ENCODE measurements around the gene ADAD2. TPM values are rescaled to one million over a fixed set of nuclear protein-coding genes. Genes with fewer than 3 reads are reported as not detected.

Gene ADAD2
- total RNA-seq, 2 experiments from 2014 or later: not detected

DNA sequence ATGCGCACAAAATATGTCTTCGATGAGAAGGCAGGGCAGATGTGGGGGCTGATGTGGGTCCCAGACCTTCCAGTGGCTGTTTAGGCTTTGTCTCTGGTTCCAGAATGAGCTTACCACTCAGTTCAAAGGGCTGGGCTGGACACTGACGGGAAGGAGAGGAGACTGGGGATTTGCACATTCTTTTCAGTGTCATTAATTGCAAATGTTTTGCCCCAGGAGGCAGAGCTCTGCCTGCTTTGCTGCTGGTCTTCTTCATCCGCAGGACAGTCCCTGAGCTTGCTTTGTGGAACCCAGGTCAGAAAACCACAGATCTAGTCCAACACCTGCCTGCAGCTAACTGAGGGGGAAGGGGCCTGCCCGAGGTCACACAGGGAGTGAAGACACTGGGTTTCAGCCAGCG lies 28.0 kb downstream of the ADAD2 start:
- no TSS peak for BruUV-seq (replicated peaks)
- DNase-seq (ENCODE audit: low spot score): no peak
- intact Hi-C loops (cut with micrococcal nuclease; ENCODE audit: unreplicated experiment): no loop called here
- Histone ChIP-seq H3K9me2 (ENCODE audit: insufficient read depth, low read length) (no peaks in the 10 kb centered on the region), H3K27ac (ENCODE audit: low read depth, low read length, poor library complexity, severe bottlenecking) (no peak overlapping the region), H3K79me2 (ENCODE audit: insufficient read depth, low read depth, low read length) (no peaks in the 10 kb centered on the region), H3K4me2 (ENCODE audit: low read length) (no peak overlapping the region), H2AFZ (ENCODE audit: low read length) (no peak overlapping the region), H3K4me3 (ENCODE audit: low read depth, low read length, poor library complexity, severe bottlenecking) (no peak overlapping the region), H3K9me3 (ENCODE audit: low read length) (no peaks in the 10 kb centered on the region), H3K36me3 (ENCODE audit: insufficient read depth, low read length) (no peaks in the 10 kb centered on the region), H4K20me1 (ENCODE audit: insufficient read depth, low read length) (no peaks in the 10 kb centered on the region), H3K4me1 (ENCODE audit: insufficient read depth, low read length, poor library complexity, severe bottlenecking) (no peaks in the 10 kb centered on the region)
- POLR2A ChIA-PET: no interaction called here
- CTCF ChIA-PET (ENCODE audit: unreplicated experiment): no interaction called here
- TF ChIP-seq, protein P1, sequence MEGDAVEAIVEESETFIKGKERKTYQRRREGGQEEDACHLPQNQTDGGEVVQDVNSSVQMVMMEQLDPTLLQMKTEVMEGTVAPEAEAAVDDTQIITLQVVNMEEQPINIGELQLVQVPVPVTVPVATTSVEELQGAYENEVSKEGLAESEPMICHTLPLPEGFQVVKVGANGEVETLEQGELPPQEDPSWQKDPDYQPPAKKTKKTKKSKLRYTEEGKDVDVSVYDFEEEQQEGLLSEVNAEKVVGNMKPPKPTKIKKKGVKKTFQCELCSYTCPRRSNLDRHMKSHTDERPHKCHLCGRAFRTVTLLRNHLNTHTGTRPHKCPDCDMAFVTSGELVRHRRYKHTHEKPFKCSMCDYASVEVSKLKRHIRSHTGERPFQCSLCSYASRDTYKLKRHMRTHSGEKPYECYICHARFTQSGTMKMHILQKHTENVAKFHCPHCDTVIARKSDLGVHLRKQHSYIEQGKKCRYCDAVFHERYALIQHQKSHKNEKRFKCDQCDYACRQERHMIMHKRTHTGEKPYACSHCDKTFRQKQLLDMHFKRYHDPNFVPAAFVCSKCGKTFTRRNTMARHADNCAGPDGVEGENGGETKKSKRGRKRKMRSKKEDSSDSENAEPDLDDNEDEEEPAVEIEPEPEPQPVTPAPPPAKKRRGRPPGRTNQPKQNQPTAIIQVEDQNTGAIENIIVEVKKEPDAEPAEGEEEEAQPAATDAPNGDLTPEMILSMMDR (conservative IDR thresholded peaks at IDR 0.05; ENCODE audit: low read length): no peak
- TF ChIP-seq EZH2phosphoT487 (IDR thresholded peaks at IDR 0.05; ENCODE audit: borderline replicate concordance, low read depth, low read length): no peak

DNA sequence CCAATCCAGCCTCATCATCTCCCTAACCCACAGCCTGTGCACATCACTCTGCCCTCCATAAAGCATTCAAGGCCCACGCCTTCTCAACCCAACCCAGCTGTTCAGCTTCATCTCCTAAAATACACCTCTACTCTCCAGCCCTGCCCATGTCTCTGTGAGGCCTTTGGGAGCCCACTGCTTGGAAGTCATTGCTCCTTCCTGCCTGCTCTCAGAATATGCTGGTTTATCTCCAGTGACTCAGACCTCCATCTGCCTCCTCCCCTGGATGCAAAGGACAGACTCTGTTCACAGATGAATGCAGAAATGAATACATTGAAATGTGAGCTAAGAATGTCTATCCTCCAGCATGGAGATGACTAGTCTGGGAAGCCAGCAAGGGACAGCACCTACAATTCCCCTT lies 29.9 kb downstream of the ADAD2 start:
- CTCF ChIA-PET (ENCODE audit: unreplicated experiment): no interaction called here
- Histone ChIP-seq H3K79me2 (ENCODE audit: insufficient read depth, low read depth, low read length) (no peaks in the 10 kb centered on the region), H3K4me2 (ENCODE audit: low read length) (no peak overlapping the region), H3K4me3 (ENCODE audit: low read depth, low read length, poor library complexity, severe bottlenecking) (no peak overlapping the region), H3K9me3 (ENCODE audit: low read length) (no peaks in the 10 kb centered on the region), H4K20me1 (ENCODE audit: insufficient read depth, low read length) (no peaks in the 10 kb centered on the region), H3K27ac (ENCODE audit: low read depth, low read length, poor library complexity, severe bottlenecking) (no peak overlapping the region), H3K4me1 (ENCODE audit: insufficient read depth, low read length, poor library complexity, severe bottlenecking) (no peaks in the 10 kb centered on the region), H3K9me2 (ENCODE audit: insufficient read depth, low read length) (no peaks in the 10 kb centered on the region), H2AFZ (ENCODE audit: low read length) (no peak overlapping the region), H3K36me3 (ENCODE audit: insufficient read depth, low read length) (no peaks in the 10 kb centered on the region)
- TF ChIP-seq, protein P1 (conservative IDR thresholded peaks at IDR 0.05; ENCODE audit: low read length): no peak
- no peak for TF ChIP-seq EZH2phosphoT487 (IDR thresholded peaks at IDR 0.05; ENCODE audit: borderline replicate concordance, low read depth, low read length)
- intact Hi-C loops (cut with micrococcal nuclease; ENCODE audit: unreplicated experiment): no loop called here
- POLR2A ChIA-PET: interaction anchor here (0.5 to 0.7 kb wide), 2 partner anchors 175 to 1405 kb away, joined by 4 read pairs; no protein-coding TSS in a partner anchor
- BruUV-seq (replicated peaks): no TSS peak
- no peak for DNase-seq (ENCODE audit: low spot score)

DNA sequence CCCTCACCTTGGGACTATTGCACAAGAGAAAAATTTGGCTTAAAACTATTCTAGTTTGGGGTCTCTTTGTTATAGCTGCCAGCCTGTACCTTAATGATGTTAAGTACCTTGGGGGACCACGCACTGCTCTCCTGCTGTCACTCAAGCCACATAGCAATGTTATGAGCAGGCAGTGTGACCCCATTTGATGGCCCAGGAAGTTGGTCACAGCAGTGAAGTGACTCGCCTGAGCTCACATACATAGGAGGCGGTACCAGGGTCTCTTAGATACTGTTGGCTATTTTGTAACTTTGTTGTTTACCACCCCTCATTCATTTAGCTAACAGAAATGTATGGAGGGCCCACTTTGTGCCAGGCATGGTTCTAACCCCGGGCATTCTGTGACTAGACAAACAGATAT lies 32.5 kb downstream of the ADAD2 start:
- TF ChIP-seq EZH2phosphoT487 (IDR thresholded peaks at IDR 0.05; ENCODE audit: borderline replicate concordance, low read depth, low read length): no peak
- TF ChIP-seq, protein P1 (conservative IDR thresholded peaks at IDR 0.05; ENCODE audit: low read length): no peak

More for the DNA sequence above, 32.5 kb downstream of the ADAD2 start:
- no peaks in the 10 kb centered on the region for H3K79me2 ChIP-seq (ENCODE audit: insufficient read depth, low read depth, low read length)
- no peaks in the 10 kb centered on the region for H3K9me2 ChIP-seq (ENCODE audit: insufficient read depth, low read length)
- no peak overlapping the region for H3K4me3 ChIP-seq (ENCODE audit: low read depth, low read length, poor library complexity, severe bottlenecking)
- ChIA-PET POLR2A (no interaction called here), CTCF (ENCODE audit: unreplicated experiment) (no interaction called here)
- BruUV-seq (replicated peaks): no TSS peak
- H3K27ac ChIP-seq (ENCODE audit: low read depth, low read length, poor library complexity, severe bottlenecking): no peak overlapping the region
- no peak overlapping the region for H2AFZ ChIP-seq (ENCODE audit: low read length)
- H3K4me2 ChIP-seq (ENCODE audit: low read length): no peak overlapping the region
- no peaks in the 10 kb centered on the region for H3K4me1 ChIP-seq (ENCODE audit: insufficient read depth, low read length, poor library complexity, severe bottlenecking)
- no peaks in the 10 kb centered on the region for H3K9me3 ChIP-seq (ENCODE audit: low read length)
- DNase-seq (ENCODE audit: low spot score): no peak
- intact Hi-C loops (cut with micrococcal nuclease; ENCODE audit: unreplicated experiment): no loop called here
- H4K20me1 ChIP-seq (ENCODE audit: insufficient read depth, low read length): no peaks in the 10 kb centered on the region
- no peaks in the 10 kb centered on the region for H3K36me3 ChIP-seq (ENCODE audit: insufficient read depth, low read length)
